SK-N-SH treated with all-trans-retinoic acid at 6 μM for 48 hours (cell line): Measurements from ENCODE around the gene TSHB.

Source experiments
- ARNTL ChIP-seq: fragments of 450-650 bp; formaldehyde crosslinking; IDR thresholded peaks from 2 replicates; pipeline ENCODE4 v1.5.0; 2020; ENCODE audit warnings: low read depth, mild to moderate bottlenecking, moderate library complexity, borderline replicate concordance
- CSDC2 ChIP-seq: fragments of 250-450 bp; sonication (Bioruptor Pico); IDR thresholded peaks from 2 replicates; pipeline ENCODE4 v1.5.0; 2020; ENCODE audit warnings: mild to moderate bottlenecking, moderate library complexity
- ISL1 ChIP-seq: fragments of 250-450 bp; sonication (Bioruptor Pico); IDR thresholded peaks from 2 replicates; pipeline ENCODE4 v2.1.2; 2022; ENCODE audit warnings: mild to moderate bottlenecking, moderate library complexity
- OSR1 ChIP-seq: fragments of 250-450 bp; sonication (Bioruptor Pico); IDR thresholded peaks from 2 replicates; pipeline ENCODE4 v1.8.0; 2022; ENCODE audit warnings: moderate library complexity, mild to moderate bottlenecking, inconsistent platforms
- TCF4 ChIP-seq: fragments of 250-450 bp; sonication (Bioruptor Pico); IDR thresholded peaks from 2 replicates; pipeline ENCODE4 v1.8.0; 2021; ENCODE audit warnings: mild to moderate bottlenecking, moderate library complexity, borderline replicate concordance
- ZC3H10 ChIP-seq: fragments of 250-450 bp; sonication (Bioruptor Pico); IDR thresholded peaks from 2 replicates; pipeline ENCODE4 v1.5.1; 2021; ENCODE audit warnings: mild to moderate bottlenecking, moderate library complexity
- ZFP3 ChIP-seq: fragments of 250-450 bp; sonication (Bioruptor Pico); IDR thresholded peaks from 2 replicates; pipeline ENCODE4 v1.5.0; 2020; ENCODE audit warnings: mild to moderate bottlenecking, moderate library complexity
- ZFP30 ChIP-seq: fragments of 450-650 bp; formaldehyde crosslinking; IDR thresholded peaks from 2 replicates; pipeline ENCODE4 v1.5.0; 2022; ENCODE audit warnings: mild to moderate bottlenecking, moderate library complexity
- ZNF70 ChIP-seq: fragments of 450-650 bp; formaldehyde crosslinking; IDR thresholded peaks from 2 replicates; pipeline ENCODE4 v1.5.0; 2020; ENCODE audit warnings: mild to moderate bottlenecking, moderate library complexity
- TF ChIP-seq, protein P1 (sequence below): fragments of 250-450 bp; sonication (Bioruptor Pico); IDR thresholded peaks from 2 replicates; pipeline ENCODE4 v1.8.0; 2020; ENCODE audit warnings: mild to moderate bottlenecking, moderate library complexity, borderline replicate concordance
- TF ChIP-seq, protein P2 (sequence below): fragments of 250-450 bp; sonication (Bioruptor Pico); IDR thresholded peaks from 2 replicates; pipeline ENCODE4 v1.5.1; 2021; ENCODE audit warnings: mild to moderate bottlenecking, moderate library complexity
- TF ChIP-seq, protein P3 (sequence below): fragments of 250-450 bp; sonication (Bioruptor Pico); IDR thresholded peaks from 2 replicates; pipeline ENCODE4 v1.5.0; 2020; ENCODE audit warnings: mild to moderate bottlenecking, moderate library complexity
- TF ChIP-seq, protein P4 (sequence below): fragments of 250-450 bp; sonication (Bioruptor Pico); IDR thresholded peaks from 2 replicates; pipeline ENCODE4 v1.8.0; 2021; ENCODE audit warnings: low read depth, mild to moderate bottlenecking, moderate library complexity, borderline replicate concordance
- TF ChIP-seq, protein P5 (sequence below): fragments of 250-450 bp; sonication (Bioruptor Pico); IDR thresholded peaks from 2 replicates; pipeline ENCODE4 v1.5.1; 2020; ENCODE audit warnings: low read depth, mild to moderate bottlenecking, moderate library complexity

DNA sequence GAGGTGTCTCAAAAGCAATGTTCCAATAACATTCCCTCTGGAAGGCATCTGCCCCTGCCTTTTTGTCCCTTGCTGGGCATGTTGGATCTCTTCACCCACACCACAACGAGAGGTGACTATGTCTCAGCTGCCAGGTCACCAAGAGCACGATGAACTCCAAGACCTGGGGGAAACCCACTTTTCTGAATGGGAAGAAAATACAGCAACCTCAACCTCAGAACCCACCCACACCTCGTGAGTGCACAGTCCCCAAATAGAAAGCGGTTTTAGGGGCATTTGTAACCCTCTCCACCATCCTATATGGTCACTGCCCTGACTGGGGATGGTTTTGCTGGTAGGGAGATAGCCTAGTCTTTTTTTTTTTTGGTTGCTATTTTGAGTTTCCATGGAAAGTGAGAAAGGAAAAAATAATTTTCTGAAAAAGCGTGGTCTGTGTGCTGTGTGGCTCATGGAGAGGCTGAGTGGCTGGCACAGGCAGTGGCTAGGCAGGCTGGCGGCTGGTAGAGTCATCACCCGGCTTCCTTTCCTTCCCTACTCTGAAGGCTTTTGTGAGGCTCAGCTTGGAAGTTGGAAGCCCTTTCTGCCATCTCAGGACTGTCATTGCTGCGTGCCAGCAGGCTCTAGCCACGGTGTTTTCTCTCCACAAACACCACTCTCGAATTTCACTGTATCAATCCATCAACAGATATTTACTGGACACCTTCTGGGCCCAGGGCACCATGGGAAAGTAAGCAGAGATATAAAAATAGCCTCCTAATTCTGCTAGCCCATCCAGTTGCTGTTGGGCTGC, 43.9 kb downstream of the TSHB start:
- TF ChIP-seq, protein P1, sequence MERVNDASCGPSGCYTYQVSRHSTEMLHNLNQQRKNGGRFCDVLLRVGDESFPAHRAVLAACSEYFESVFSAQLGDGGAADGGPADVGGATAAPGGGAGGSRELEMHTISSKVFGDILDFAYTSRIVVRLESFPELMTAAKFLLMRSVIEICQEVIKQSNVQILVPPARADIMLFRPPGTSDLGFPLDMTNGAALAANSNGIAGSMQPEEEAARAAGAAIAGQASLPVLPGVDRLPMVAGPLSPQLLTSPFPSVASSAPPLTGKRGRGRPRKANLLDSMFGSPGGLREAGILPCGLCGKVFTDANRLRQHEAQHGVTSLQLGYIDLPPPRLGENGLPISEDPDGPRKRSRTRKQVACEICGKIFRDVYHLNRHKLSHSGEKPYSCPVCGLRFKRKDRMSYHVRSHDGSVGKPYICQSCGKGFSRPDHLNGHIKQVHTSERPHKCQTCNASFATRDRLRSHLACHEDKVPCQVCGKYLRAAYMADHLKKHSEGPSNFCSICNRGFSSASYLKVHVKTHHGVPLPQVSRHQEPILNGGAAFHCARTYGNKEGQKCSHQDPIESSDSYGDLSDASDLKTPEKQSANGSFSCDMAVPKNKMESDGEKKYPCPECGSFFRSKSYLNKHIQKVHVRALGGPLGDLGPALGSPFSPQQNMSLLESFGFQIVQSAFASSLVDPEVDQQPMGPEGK: no peak
- no peak for TF ChIP-seq ISL1 (CRISPR knock-in tag)
- no peak for TF ChIP-seq TCF4
- no peak for TF ChIP-seq ZC3H10 (CRISPR knock-in tag)
- TF ChIP-seq, protein P2, sequence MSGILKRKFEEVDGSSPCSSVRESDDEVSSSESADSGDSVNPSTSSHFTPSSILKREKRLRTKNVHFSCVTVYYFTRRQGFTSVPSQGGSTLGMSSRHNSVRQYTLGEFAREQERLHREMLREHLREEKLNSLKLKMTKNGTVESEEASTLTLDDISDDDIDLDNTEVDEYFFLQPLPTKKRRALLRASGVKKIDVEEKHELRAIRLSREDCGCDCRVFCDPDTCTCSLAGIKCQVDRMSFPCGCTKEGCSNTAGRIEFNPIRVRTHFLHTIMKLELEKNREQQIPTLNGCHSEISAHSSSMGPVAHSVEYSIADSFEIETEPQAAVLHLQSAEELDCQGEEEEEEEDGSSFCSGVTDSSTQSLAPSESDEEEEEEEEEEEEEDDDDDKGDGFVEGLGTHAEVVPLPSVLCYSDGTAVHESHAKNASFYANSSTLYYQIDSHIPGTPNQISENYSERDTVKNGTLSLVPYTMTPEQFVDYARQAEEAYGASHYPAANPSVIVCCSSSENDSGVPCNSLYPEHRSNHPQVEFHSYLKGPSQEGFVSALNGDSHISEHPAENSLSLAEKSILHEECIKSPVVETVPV: no peak
- TF ChIP-seq, protein P3, sequence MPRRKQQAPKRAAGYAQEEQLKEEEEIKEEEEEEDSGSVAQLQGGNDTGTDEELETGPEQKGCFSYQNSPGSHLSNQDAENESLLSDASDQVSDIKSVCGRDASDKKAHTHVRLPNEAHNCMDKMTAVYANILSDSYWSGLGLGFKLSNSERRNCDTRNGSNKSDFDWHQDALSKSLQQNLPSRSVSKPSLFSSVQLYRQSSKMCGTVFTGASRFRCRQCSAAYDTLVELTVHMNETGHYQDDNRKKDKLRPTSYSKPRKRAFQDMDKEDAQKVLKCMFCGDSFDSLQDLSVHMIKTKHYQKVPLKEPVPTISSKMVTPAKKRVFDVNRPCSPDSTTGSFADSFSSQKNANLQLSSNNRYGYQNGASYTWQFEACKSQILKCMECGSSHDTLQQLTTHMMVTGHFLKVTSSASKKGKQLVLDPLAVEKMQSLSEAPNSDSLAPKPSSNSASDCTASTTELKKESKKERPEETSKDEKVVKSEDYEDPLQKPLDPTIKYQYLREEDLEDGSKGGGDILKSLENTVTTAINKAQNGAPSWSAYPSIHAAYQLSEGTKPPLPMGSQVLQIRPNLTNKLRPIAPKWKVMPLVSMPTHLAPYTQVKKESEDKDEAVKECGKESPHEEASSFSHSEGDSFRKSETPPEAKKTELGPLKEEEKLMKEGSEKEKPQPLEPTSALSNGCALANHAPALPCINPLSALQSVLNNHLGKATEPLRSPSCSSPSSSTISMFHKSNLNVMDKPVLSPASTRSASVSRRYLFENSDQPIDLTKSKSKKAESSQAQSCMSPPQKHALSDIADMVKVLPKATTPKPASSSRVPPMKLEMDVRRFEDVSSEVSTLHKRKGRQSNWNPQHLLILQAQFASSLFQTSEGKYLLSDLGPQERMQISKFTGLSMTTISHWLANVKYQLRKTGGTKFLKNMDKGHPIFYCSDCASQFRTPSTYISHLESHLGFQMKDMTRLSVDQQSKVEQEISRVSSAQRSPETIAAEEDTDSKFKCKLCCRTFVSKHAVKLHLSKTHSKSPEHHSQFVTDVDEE (CRISPR knock-in tag): no peak
- TF ChIP-seq ZFP3 (CRISPR knock-in tag): no peak
- TF ChIP-seq ARNTL (CRISPR knock-in tag): no peak
- no peak for TF ChIP-seq ZFP30 (CRISPR knock-in tag)
- no peak for TF ChIP-seq OSR1 (CRISPR knock-in tag)
- TF ChIP-seq, protein P4, sequence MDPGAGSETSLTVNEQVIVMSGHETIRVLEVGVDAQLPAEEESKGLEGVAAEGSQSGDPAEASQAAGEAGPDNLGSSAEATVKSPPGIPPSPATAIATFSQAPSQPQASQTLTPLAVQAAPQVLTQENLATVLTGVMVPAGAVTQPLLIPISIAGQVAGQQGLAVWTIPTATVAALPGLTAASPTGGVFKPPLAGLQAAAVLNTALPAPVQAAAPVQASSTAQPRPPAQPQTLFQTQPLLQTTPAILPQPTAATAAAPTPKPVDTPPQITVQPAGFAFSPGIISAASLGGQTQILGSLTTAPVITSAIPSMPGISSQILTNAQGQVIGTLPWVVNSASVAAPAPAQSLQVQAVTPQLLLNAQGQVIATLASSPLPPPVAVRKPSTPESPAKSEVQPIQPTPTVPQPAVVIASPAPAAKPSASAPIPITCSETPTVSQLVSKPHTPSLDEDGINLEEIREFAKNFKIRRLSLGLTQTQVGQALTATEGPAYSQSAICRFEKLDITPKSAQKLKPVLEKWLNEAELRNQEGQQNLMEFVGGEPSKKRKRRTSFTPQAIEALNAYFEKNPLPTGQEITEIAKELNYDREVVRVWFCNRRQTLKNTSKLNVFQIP (CRISPR knock-in tag): no peak
- TF ChIP-seq, protein P5, sequence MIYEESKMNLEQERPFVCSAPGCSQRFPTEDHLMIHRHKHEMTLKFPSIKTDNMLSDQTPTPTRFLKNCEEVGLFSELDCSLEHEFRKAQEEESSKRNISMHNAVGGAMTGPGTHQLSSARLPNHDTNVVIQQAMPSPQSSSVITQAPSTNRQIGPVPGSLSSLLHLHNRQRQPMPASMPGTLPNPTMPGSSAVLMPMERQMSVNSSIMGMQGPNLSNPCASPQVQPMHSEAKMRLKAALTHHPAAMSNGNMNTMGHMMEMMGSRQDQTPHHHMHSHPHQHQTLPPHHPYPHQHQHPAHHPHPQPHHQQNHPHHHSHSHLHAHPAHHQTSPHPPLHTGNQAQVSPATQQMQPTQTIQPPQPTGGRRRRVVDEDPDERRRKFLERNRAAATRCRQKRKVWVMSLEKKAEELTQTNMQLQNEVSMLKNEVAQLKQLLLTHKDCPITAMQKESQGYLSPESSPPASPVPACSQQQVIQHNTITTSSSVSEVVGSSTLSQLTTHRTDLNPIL (CRISPR knock-in tag): no peak
- no peak for TF ChIP-seq ZNF70 (CRISPR knock-in tag)
- no peak for TF ChIP-seq CSDC2 (CRISPR knock-in tag)
